Measurements from ENCODE around the gene CSRP1.
A peak's percentile ranks its signal among the peaks of the same experiment; 100 is the strongest.

CSRP1 gene

DNA sequence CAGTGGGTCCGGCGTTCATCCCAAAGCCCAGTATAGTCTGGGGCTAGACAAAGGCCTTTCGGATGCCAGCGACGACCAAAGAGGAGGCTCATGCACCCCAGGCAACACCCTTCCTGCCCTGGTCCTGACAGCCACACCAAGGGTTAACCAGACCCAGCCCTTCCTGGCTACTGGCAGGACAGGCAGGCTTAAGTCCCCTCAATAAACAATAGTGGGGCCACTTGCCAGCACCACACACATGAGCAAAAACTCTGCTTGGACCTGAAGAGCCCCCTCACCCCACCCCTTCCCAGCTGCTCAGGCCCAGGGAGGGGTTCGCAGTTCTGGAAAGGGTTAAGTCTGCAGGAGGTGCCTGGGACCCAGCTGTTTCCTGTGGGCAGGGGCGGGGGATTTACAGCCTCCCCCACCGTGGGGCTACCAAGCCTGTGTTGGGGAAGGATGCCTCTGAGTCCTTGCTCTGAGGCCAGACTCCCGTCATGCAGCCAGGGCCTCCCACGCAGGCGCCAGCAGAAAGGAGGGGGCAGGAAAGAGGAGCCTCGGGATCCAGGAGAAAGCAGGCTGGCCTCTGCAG is 56.1 kb downstream of the CSRP1 start:
- no peak for DNase-seq

DNA sequence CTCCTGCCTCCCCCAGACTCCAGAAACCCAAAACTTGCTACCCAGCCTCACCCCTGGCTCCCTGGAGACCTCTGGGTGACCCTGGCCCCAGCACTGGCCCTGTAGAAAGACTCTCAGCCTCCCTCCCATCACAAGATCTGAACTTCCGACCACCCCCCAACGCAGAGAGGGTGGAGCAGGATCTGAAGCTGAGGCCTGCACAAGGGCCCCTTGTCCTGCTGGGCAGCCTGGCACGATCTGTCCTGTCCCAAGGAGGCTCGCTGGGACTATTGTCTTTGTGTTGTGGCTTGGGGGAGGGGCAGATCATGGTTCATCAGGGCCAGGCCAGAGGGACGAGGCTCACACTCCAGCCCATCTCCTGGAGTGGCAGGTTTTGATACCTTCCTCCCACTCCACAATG is 57.9 kb downstream of the CSRP1 start:
- DNase-seq: no peak

GRCh38 chr1:201447903-201448871 is 58.7 kb downstream of the CSRP1 start:
- peak in 3 of 5 experiments; percentile 26 to 74 (median 44) for DNase-seq

GRCh38 chr1:201445310-201445709 is 61.6 kb downstream of the CSRP1 start:
- DNase-seq: no peak

GRCh38 chr1:201444792-201445191 is 62.1 kb downstream of the CSRP1 start:
- DNase-seq: no peak

DNA sequence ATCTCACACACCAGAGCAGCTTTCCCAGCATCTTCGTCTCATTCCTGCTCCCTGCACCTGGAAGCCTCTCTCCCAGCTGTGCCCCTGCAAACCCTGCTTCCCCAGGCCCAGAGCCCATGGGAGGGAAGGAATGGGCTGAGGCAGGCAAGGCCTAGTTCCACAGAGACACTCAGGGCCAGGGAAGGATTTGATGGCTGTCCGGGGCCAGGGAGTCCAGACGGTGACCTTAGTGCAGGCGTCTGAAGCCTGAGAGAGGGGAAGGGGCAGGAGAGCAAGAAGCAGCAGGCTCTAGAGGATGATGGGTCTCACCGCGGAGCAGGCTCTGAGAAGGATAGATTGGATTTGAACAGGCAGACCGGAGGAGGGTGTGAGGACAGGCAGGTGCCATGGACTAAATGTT is 63.2 kb downstream of the CSRP1 start:
- no peak for DNase-seq

DNA sequence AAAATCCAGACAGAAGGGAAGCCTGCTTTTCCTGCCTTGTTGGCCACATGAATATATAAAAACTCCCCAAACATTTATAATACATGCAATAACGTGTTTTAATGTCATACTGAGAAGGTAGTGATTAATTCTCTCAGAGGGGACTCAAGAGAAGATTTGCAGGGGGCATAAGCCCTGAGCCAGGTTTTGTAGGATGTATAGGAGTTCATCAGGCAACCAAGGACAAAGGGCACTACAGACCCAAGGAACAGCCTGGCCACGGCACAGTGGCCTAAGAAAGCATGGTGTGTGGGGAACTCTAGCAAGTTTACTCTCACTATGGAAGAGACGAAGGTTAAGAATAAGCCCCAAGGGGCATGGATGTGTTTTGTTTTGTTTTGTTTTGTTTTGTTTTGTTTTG is 70.0 kb downstream of the CSRP1 start:
- no peak for DNase-seq

DNA sequence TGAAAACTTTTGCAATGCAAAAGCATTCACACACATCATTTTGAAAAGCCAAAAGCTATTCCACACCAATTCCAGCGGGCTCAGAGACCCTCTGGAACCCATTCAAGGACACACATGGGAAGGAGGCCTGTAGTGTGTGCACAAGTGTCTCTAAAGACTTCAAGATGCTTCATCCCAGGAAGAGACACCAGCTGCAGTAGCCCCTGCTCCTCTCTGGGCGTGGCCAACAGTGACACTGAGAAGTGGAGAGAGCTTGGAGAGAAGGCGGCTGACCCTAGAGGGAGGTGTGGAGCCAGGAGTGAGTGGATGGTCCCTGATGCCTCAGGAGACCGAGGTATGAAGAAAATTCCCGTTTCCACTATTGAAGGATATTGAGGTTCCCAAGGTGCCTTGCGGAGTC is 70.5 kb downstream of the CSRP1 start:
- DNase-seq: no peak

- DNase-seq: no peak
These were observed 72.7 kb downstream of the CSRP1 start for GRCh38 chr1:201434266-201434665.

GRCh38 chr1:201433609-201434008 is 73.3 kb downstream of the CSRP1 start:
- no peak for DNase-seq

Data from T-helper 2 cell (primary cell).